Peyer's patch (tissue), 4 donors: ENCODE results near the gene OR6P1. TPM values are rescaled to one million over a fixed set of nuclear protein-coding genes. Genes with fewer than 3 reads are reported as not detected.

ENCODE experiments used
- DNase-seq, 3 donors: peaks; one replicate each; pipeline ENCODE4 v3.0.0-alpha.2; 2017 to 2019
- H3K27ac ChIP-seq, 4 donors: fragments of 200-600 bp; sonication (generic); one replicate each; pipeline ENCODE4 v1.5.1; 2016 to 2019
- H3K27me3 ChIP-seq, 2 donors: fragments of 200-600 bp; sonication (generic); one replicate each; pipeline ENCODE4 v1.5.1; 2019
- H3K36me3 ChIP-seq, 3 donors: fragments of 200-600 bp; sonication (generic); one replicate each; pipeline ENCODE4 v1.5.1; 2016 to 2019
- H3K4me1 ChIP-seq, 4 donors: fragments of 200-600 bp; sonication (generic); one replicate each; pipeline ENCODE4 v1.5.1; 2016 to 2019
- H3K4me3 ChIP-seq, 4 donors: fragments of 200-600 bp; sonication (generic); 1 replicate in 3 of 4; 2 replicates in 1 of 4; pipeline ENCODE4 v1.5.1; 2016 to 2019; ENCODE audit warnings: mild to moderate bottlenecking in 1 of 4
- H3K9me3 ChIP-seq, 4 donors: fragments of 200-600 bp; sonication (generic); one replicate each; pipeline ENCODE4 v1.5.1; 2016 to 2019; ENCODE audit warnings: mild to moderate bottlenecking in 1 of 4
- POLR2A ChIP-seq, 2 donors: fragments of 450-650 bp; IDR thresholded peaks; one replicate each; pipeline ENCODE4 v1.5.1; 2017; ENCODE audit warnings: antibody characterized with exemption in 2 of 2, mild to moderate bottlenecking in 2 of 2, moderate library complexity in 2 of 2
- total RNA-seq, 4 donors: library from RNA; depleted of rRNA; stranded (reverse); fragments of >200 nt; gene quantifications; one replicate each; pipeline ENCODE4 v1.1.0, GENCODE V29; 2016
- TF ChIP-seq, protein P1 (sequence below), 6 experiments: fragments of 450-650 bp in 4 of 6; fragments of 200-600 bp in 2 of 6; sonication (generic) in 1 of 6; IDR thresholded peaks; one replicate each; pipeline ENCODE4 v1.5.1; 2017 to 2019; ENCODE audit warnings: antibody characterized with exemption in 6 of 6, mild to moderate bottlenecking in 3 of 6, moderate library complexity in 1 of 6

Gene OR6P1
- total RNA-seq, 4 donors from 2014 or later: not detected

DNA sequence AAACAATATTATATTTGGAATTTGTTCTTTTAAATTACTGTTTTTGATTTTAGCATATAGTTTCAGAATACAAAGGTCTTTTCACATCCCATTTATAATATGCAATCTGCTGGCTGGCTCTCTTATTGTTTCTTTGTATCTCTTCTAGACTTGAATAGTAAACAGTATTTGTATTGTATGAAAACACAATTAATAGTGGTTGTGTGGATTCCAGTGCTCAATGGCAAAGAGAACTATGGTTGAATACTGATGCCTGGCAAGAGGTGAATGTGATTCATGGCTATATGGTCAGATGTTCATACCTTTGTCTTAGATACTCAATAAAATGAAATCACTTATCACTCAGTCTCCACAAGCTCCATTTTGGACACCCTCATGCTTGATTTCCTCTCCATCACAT is 53.4 kb downstream of the OR6P1 start:
- H3K4me1 ChIP-seq: no peaks in the 10 kb centered on the region
- no peaks in the 10 kb centered on the region for H3K27me3 ChIP-seq
- no peak overlapping the region for H3K27ac ChIP-seq
- H3K4me3 ChIP-seq: no peak overlapping the region
- DNase-seq: no peak
- no peaks in the 10 kb centered on the region for H3K9me3 ChIP-seq
- TF ChIP-seq, protein P1, sequence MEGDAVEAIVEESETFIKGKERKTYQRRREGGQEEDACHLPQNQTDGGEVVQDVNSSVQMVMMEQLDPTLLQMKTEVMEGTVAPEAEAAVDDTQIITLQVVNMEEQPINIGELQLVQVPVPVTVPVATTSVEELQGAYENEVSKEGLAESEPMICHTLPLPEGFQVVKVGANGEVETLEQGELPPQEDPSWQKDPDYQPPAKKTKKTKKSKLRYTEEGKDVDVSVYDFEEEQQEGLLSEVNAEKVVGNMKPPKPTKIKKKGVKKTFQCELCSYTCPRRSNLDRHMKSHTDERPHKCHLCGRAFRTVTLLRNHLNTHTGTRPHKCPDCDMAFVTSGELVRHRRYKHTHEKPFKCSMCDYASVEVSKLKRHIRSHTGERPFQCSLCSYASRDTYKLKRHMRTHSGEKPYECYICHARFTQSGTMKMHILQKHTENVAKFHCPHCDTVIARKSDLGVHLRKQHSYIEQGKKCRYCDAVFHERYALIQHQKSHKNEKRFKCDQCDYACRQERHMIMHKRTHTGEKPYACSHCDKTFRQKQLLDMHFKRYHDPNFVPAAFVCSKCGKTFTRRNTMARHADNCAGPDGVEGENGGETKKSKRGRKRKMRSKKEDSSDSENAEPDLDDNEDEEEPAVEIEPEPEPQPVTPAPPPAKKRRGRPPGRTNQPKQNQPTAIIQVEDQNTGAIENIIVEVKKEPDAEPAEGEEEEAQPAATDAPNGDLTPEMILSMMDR (IDR thresholded peaks at IDR 0.05): no peak
- no peak for TF ChIP-seq POLR2A (IDR thresholded peaks at IDR 0.05)
- H3K36me3 ChIP-seq: no peaks in the 10 kb centered on the region

Other genes with a start within 250 kb of the OR6P1 start
- not detected for gene CD1B, start 239.0 kb downstream of the OR6P1 start, total RNA-seq
- gene CD1E, start 216.7 kb downstream of the OR6P1 start, total RNA-seq: not detected
- not detected for gene OR10T2, start 171.1 kb downstream of the OR6P1 start, total RNA-seq
- not detected for gene OR10K2, start 144.3 kb downstream of the OR6P1 start, total RNA-seq
- gene OR10K1, start 108.7 kb downstream of the OR6P1 start, total RNA-seq: not detected
- not detected for gene OR10R2, start 98.4 kb downstream of the OR6P1 start, total RNA-seq
- not detected for gene OR6Y1, start 16.2 kb downstream of the OR6P1 start, total RNA-seq
- not detected for gene OR10X1, start 9.3 kb upstream of the OR6P1 start, total RNA-seq
- gene OR10Z1, start 34.7 kb upstream of the OR6P1 start, total RNA-seq: not detected
- not detected for gene SPTA1, start 116.1 kb upstream of the OR6P1 start, total RNA-seq
- not detected for gene OR6K2, start 130.1 kb upstream of the OR6P1 start, total RNA-seq
- gene OR6K3, start 150.1 kb upstream of the OR6P1 start, total RNA-seq: not detected
- gene OR6K6, start 184.1 kb upstream of the OR6P1 start, total RNA-seq: not detected
- gene OR6N1, start 201.6 kb upstream of the OR6P1 start, total RNA-seq: not detected
- not detected for gene OR6N2, start 210.6 kb upstream of the OR6P1 start, total RNA-seq